Body of pancreas (tissue), 4 donors: ENCODE data around the gene RNGTT. TPM values are rescaled to one million over a fixed set of nuclear protein-coding genes. Genes with fewer than 3 reads are reported as not detected.

ENCODE experiments used
- ATAC-seq: fragments of 150-250 bp; one replicate; pipeline ENCODE4 v1.9.1; 2016
- DNase-seq, 4 donors: peaks; one replicate each; pipeline ENCODE4 v3.0.0-alpha.2; 2019
- H3K27ac ChIP-seq, 4 donors: fragments of 200-600 bp; sonication (generic); 1 replicate in 3 of 4; 2 replicates in 1 of 4; pipeline versions ENCODE4 v1.5.1 to v1.6.1; 2016 to 2019; ENCODE audit warnings: mild to moderate bottlenecking in 1 of 4, mixed read lengths in 1 of 4, moderate library complexity in 1 of 4
- H3K27me3 ChIP-seq, 2 donors: fragments of 200-600 bp; sonication (generic); one replicate each; pipeline ENCODE4 v1.6.0; 2016; ENCODE audit warnings: mild to moderate bottlenecking in 1 of 2
- H3K36me3 ChIP-seq, 2 donors: fragments of 200-600 bp; sonication (generic); replicated peaks in 1 of 2; 2 replicates each; pipeline ENCODE4 v1.5.1; 2016; ENCODE audit warnings: low read depth in 2 of 2; ENCODE audit not compliant: insufficient read depth in 1 of 2
- H3K4me1 ChIP-seq: fragments of 200-600 bp; sonication (generic); one replicate; pipeline ENCODE4 v1.6.0; 2016
- H3K4me3 ChIP-seq, 2 donors: fragments of 200-600 bp; sonication (generic); 1 replicate in 1 of 2; 2 replicates in 1 of 2; pipeline ENCODE4 v1.5.1; 2016 to 2019
- H3K9me3 ChIP-seq, 3 donors: fragments of 200-600 bp; sonication (generic); 1 replicate in 2 of 3; 2 replicates in 1 of 3; pipeline ENCODE4 v1.5.1; 2016
- CTCF ChIP-seq, 7 experiments: fragments of 450-650 bp in 4 of 7; fragments of 200-600 bp in 3 of 7; sonication (generic) in 3 of 7; IDR thresholded peaks; one replicate each; pipeline ENCODE4 v1.5.1; 2016 to 2019; ENCODE audit warnings: antibody characterized with exemption in 7 of 7
- POLR2A ChIP-seq, 3 donors: fragments of 450-650 bp; IDR thresholded peaks; one replicate each; pipeline ENCODE4 v1.6.1; 2016; ENCODE audit warnings: antibody characterized with exemption in 3 of 3, mild to moderate bottlenecking in 2 of 3
- WGBS, 2 donors: methylation state at CpG; one replicate each; pipeline ENCODE4 v1.1.5; 2017; 5-methylcytosine and 5-hydroxymethylcytosine counted together
- intact Hi-C: fragments of 100-400 bp; cut with DNase I; formaldehyde crosslinking; loops from one replicate; pipeline ENCODE4 v1.15.1; 2023
- total RNA-seq, 2 donors: library from RNA; depleted of rRNA; stranded (reverse); fragments of >200 nt; gene quantifications; one replicate each; pipeline ENCODE4 v1.1.0, GENCODE V29; 2016

RNGTT gene
- total RNA-seq, 2 donors from 2014 or later = 9.9 to 15.2 TPM

GRCh38 chr6:88808381-88808780 is 155.0 kb downstream of the RNGTT start:
- no peaks in the 10 kb centered on the region for H3K27me3 ChIP-seq
- H3K36me3 ChIP-seq = no peaks in the 10 kb centered on the region
- ATAC-seq (no peak), DNase-seq (no peak)
- no peak overlapping the region for H3K27ac ChIP-seq
- TF ChIP-seq CTCF (IDR thresholded peaks at IDR 0.05) = no peak
- H3K4me1 ChIP-seq = no peaks in the 10 kb centered on the region
- H3K4me3 ChIP-seq = no peak overlapping the region
- intact Hi-C loops = no loop called here
- H3K9me3 ChIP-seq = no peaks in the 10 kb centered on the region

- WGBS, 2 donors = 90 to 92% methylated on average over 1 of the region's 1 CpG
- no peak for ATAC-seq
These were observed 155.8 kb downstream of the RNGTT start for GRCh38 chr6:88807622-88808021.

GRCh38 chr6:88806728-88807127 is 156.7 kb downstream of the RNGTT start:
- H3K36me3 ChIP-seq = no peaks in the 10 kb centered on the region
- 92 to 95% methylated on average over 4 of the region's 4 CpGs for WGBS, 2 donors
- DNase-seq = no peak
- intact Hi-C loops = no loop called here
- H3K4me1 ChIP-seq = no peaks in the 10 kb centered on the region
- ATAC-seq = no peak
- no peaks in the 10 kb centered on the region for H3K27me3 ChIP-seq
- no peak for TF ChIP-seq CTCF (IDR thresholded peaks at IDR 0.05)
- TF ChIP-seq POLR2A (IDR thresholded peaks at IDR 0.05) = no peak
- H3K27ac ChIP-seq = no peak overlapping the region
- H3K9me3 ChIP-seq = no peaks in the 10 kb centered on the region
- H3K4me3 ChIP-seq = no peak overlapping the region

More at GRCh38 chr6:88807622-88808021, 155.8 kb downstream of the RNGTT start:
- Histone ChIP-seq H3K4me3 (no peak overlapping the region), H3K36me3 (no peaks in the 10 kb centered on the region), H3K27me3 (no peaks in the 10 kb centered on the region), H3K4me1 (no peaks in the 10 kb centered on the region), H3K9me3 (no peaks in the 10 kb centered on the region), H3K27ac (no peak overlapping the region)
- TF ChIP-seq CTCF (IDR thresholded peaks at IDR 0.05) (no peak), POLR2A (IDR thresholded peaks at IDR 0.05) (no peak)
- DNase-seq = no peak
- intact Hi-C loops = no loop called here

- H3K4me1 ChIP-seq = no peaks in the 10 kb centered on the region
- no peak overlapping the region for H3K4me3 ChIP-seq
- TF ChIP-seq CTCF (IDR thresholded peaks at IDR 0.05) (no peak), POLR2A (IDR thresholded peaks at IDR 0.05) (no peak)
- no peak overlapping the region for H3K27ac ChIP-seq
- no peaks in the 10 kb centered on the region for H3K9me3 ChIP-seq
- WGBS, 2 donors = 92 to 99% methylated on average over 2 of the region's 2 CpGs
- no peak for DNase-seq
- no peaks in the 10 kb centered on the region for H3K27me3 ChIP-seq
- H3K36me3 ChIP-seq = no peaks in the 10 kb centered on the region
- intact Hi-C loops = no loop called here
- ATAC-seq = no peak
These were observed 158.7 kb downstream of the RNGTT start for GRCh38 chr6:88804701-88805100.

GRCh38 chr6:88785478-88785877 is 177.9 kb downstream of the RNGTT start:
- Histone ChIP-seq H3K27me3 (no peaks in the 10 kb centered on the region), H3K36me3 (no peaks in the 10 kb centered on the region), H3K4me3 (no peak overlapping the region), H3K4me1 (no peaks in the 10 kb centered on the region), H3K27ac (no peak overlapping the region), H3K9me3 (no peaks in the 10 kb centered on the region)
- intact Hi-C loops = loop anchor here (10.0 kb wide), 1 partner anchor 1181 kb away; no protein-coding TSS in a partner anchor
- TF ChIP-seq POLR2A (IDR thresholded peaks at IDR 0.05) = no peak
- TF ChIP-seq CTCF (IDR thresholded peaks at IDR 0.05) = no peak
- ATAC-seq (no peak), DNase-seq (no peak)
